H9 (cell line): ENCODE results near the gene INTS7. TPM values are rescaled to one million over a fixed set of nuclear protein-coding genes. Genes with fewer than 3 reads are reported as not detected.

ENCODE experiments used
- DNase-seq: peaks from one replicate; pipeline ENCODE4 v3.0.0-alpha.2; 2017
- H2AFZ ChIP-seq: one replicate; pipeline ENCODE4 v1.6.1; 2013; ENCODE audit warnings: mild to moderate bottlenecking, low read length, control low read depth, moderate library complexity
- H2AK5ac ChIP-seq: 2 replicates; pipeline ENCODE4 v1.6.1; 2013; ENCODE audit warnings: low read length, control low read depth, mixed read lengths; ENCODE audit not compliant: insufficient read length
- H2BK120ac ChIP-seq: one replicate; pipeline ENCODE4 v1.6.1; 2013; ENCODE audit warnings: low read depth, mild to moderate bottlenecking, low read length, control low read depth, inconsistent platforms; ENCODE audit not compliant: poor library complexity, severe bottlenecking
- H2BK12ac ChIP-seq: 2 replicates; pipeline ENCODE4 v1.6.1; 2013; ENCODE audit warnings: low read length, control low read depth, mixed read lengths, low read depth; ENCODE audit not compliant: insufficient read length
- H2BK15ac ChIP-seq: 2 replicates; pipeline ENCODE4 v1.6.1; 2013; ENCODE audit warnings: low read depth, low read length, control low read depth
- H2BK20ac ChIP-seq: one replicate; pipeline ENCODE4 v1.6.1; 2013; ENCODE audit warnings: low read depth, mild to moderate bottlenecking, low read length, control low read depth, inconsistent platforms; ENCODE audit not compliant: poor library complexity, severe bottlenecking
- H2BK5ac ChIP-seq: 2 replicates; pipeline ENCODE4 v1.6.1; 2013; ENCODE audit warnings: low read length, control low read depth, mixed read lengths; ENCODE audit not compliant: insufficient read length
- H3K14ac ChIP-seq: 2 replicates; pipeline ENCODE4 v1.6.1; 2013; ENCODE audit warnings: low read length, control low read depth; ENCODE audit not compliant: insufficient read depth
- H3K18ac ChIP-seq: 2 replicates; pipeline ENCODE4 v1.6.1; 2013; ENCODE audit warnings: low read depth, mild to moderate bottlenecking, mixed read lengths, low read length, control low read depth; ENCODE audit not compliant: insufficient read length
- H3K23ac ChIP-seq: 2 replicates; pipeline ENCODE4 v1.6.1; 2013; ENCODE audit warnings: low read length, control low read depth, mixed read lengths, low read depth; ENCODE audit not compliant: insufficient read length
- H3K23me2 ChIP-seq: 2 replicates; pipeline ENCODE4 v1.6.1; 2013; ENCODE audit warnings: low read depth, mild to moderate bottlenecking, mixed read lengths, low read length, control low read depth; ENCODE audit not compliant: insufficient read length, poor library complexity, severe bottlenecking
- H3K27ac ChIP-seq: 2 replicates; pipeline ENCODE4 v1.5.1; 2013; ENCODE audit warnings: low read length, control low read depth, mixed read lengths, low read depth; ENCODE audit not compliant: insufficient read length
- H3K27me3 ChIP-seq: 2 replicates; pipeline ENCODE4 v1.6.1; 2013; ENCODE audit warnings: low read length, control low read depth, inconsistent platforms; ENCODE audit not compliant: insufficient read depth
- H3K4ac ChIP-seq: 2 replicates; pipeline ENCODE4 v1.6.1; 2013; ENCODE audit warnings: low read depth, mild to moderate bottlenecking, control low read depth, inconsistent platforms, low read length, moderate library complexity
- H3K4me1 ChIP-seq: 2 replicates; pipeline ENCODE4 v1.6.1; 2013; ENCODE audit warnings: low read length, control low read depth, inconsistent platforms; ENCODE audit not compliant: insufficient read depth
- H3K4me2 ChIP-seq: 2 replicates; pipeline ENCODE4 v1.6.1; 2013; ENCODE audit warnings: low read length, control low read depth, mixed read lengths; ENCODE audit not compliant: insufficient read length, insufficient read depth
- H3K56ac ChIP-seq: 2 replicates; pipeline ENCODE4 v1.6.1; 2013; ENCODE audit warnings: low read depth, mild to moderate bottlenecking, mixed read lengths, low read length, control low read depth; ENCODE audit not compliant: insufficient read length
- H3K79me1 ChIP-seq: 2 replicates; pipeline ENCODE4 v1.6.1; 2013; ENCODE audit warnings: low read depth, mild to moderate bottlenecking, moderate library complexity, low read length, control low read depth, inconsistent platforms; ENCODE audit not compliant: insufficient read depth, poor library complexity, severe bottlenecking
- H3K79me2 ChIP-seq: 2 replicates; pipeline ENCODE4 v1.6.1; 2013; ENCODE audit warnings: low read length, control low read depth, inconsistent platforms; ENCODE audit not compliant: insufficient read depth
- H3K9ac ChIP-seq: 2 replicates; pipeline ENCODE4 v1.6.1; 2013; ENCODE audit warnings: low read length, control low read depth, mixed read lengths; ENCODE audit not compliant: insufficient read length; ENCODE audit errors: extremely low read depth
- H3K9me3 ChIP-seq: one replicate; pipeline ENCODE4 v1.6.1; 2013; ENCODE audit warnings: low read depth, low read length, inconsistent platforms; ENCODE audit not compliant: control insufficient read depth
- H3T11ph ChIP-seq: one replicate; pipeline ENCODE4 v1.6.1; 2013; ENCODE audit warnings: mild to moderate bottlenecking, low read length, control low read depth, inconsistent platforms
- H4K20me1 ChIP-seq: one replicate; pipeline ENCODE4 v1.6.1; 2013; ENCODE audit not compliant: control insufficient read depth, insufficient read length, insufficient read depth
- H4K5ac ChIP-seq: 2 replicates; pipeline ENCODE4 v1.6.1; 2013; ENCODE audit warnings: low read depth, mild to moderate bottlenecking, mixed read lengths, low read length, control low read depth; ENCODE audit not compliant: insufficient read length
- H4K8ac ChIP-seq: replicated peaks from 2 replicates; pipeline ENCODE4 v1.6.1; 2013; ENCODE audit warnings: low read length, control low read depth, mixed read lengths, low read depth; ENCODE audit not compliant: insufficient read length
- H4K91ac ChIP-seq: 2 replicates; pipeline ENCODE4 v1.6.1; 2013; ENCODE audit warnings: low read depth, mild to moderate bottlenecking, moderate library complexity, mixed read lengths, low read length, control low read depth; ENCODE audit not compliant: insufficient read length
- H3K27ac Mint-ChIP-seq, 3 experiments: 2 replicates in 2 of 3; 3 replicates in 1 of 3; pipeline ENCODE4 v1.8.0; 2020 to 2021; ENCODE audit warnings: mixed read lengths in 3 of 3, mild to moderate bottlenecking in 1 of 3, moderate library complexity in 1 of 3
- H3K27me3 Mint-ChIP-seq: 2 replicates; pipeline ENCODE4 v1.8.0; 2021; ENCODE audit warnings: low read depth, mild to moderate bottlenecking, moderate library complexity, mixed read lengths
- H3K36me3 Mint-ChIP-seq, 3 experiments: 2 replicates in 2 of 3; 3 replicates in 1 of 3; pipeline ENCODE4 v1.8.0; 2020 to 2021; ENCODE audit warnings: low read depth in 3 of 3, mixed read lengths in 3 of 3; ENCODE audit not compliant: insufficient read depth in 1 of 3
- H3K4me1 Mint-ChIP-seq, 2 experiments: 2 replicates each; pipeline ENCODE4 v1.8.0; 2020; ENCODE audit warnings: mixed read lengths in 2 of 2
- H3K4me3 Mint-ChIP-seq, 2 experiments: 2 replicates in 1 of 2; 3 replicates in 1 of 2; pipeline ENCODE4 v1.8.0; 2020 to 2021; ENCODE audit warnings: mild to moderate bottlenecking in 2 of 2, mixed read lengths in 2 of 2, moderate library complexity in 1 of 2
- H3K9me3 Mint-ChIP-seq, 2 experiments: 2 replicates in 1 of 2; 3 replicates in 1 of 2; pipeline ENCODE4 v1.8.0; 2020; ENCODE audit warnings: mild to moderate bottlenecking in 2 of 2, mixed read lengths in 2 of 2, moderate library complexity in 1 of 2
- WGBS: extraction: QIAGEN DNeasy Blood & Tissue Kit; methylation state at CpG from one replicate; pipeline ENCODE4 v1.1.7; 2013; ENCODE audit warnings: missing lambda C conversion rate, low lambda C conversion rate, mixed read lengths; ENCODE audit not compliant: insufficient read length; ENCODE audit errors: extremely low coverage; 5-methylcytosine and 5-hydroxymethylcytosine counted together
- total RNA-seq: library from RNA; stranded (reverse); gene quantifications from 2 replicates; pipeline ENCODE4 v1.2.1, GENCODE V29; 2021
- TF ChIP-seq, protein P1 (sequence below): fragments of 200-600 bp; sonication (generic); conservative IDR thresholded peaks from 3 replicates; pipeline ENCODE4 v1.8.0; 2021; ENCODE audit warnings: antibody characterized with exemption, mild to moderate bottlenecking

Gene INTS7
- total RNA-seq, 1 experiment from 2014 or later = 32.3 TPM

- WGBS = no CpG with 5 or more reads among the region's 32 CpGs
- Histone ChIP-seq H3K4ac (no peak overlapping the region; the same call in 1 of the 2 replicates), H3K9me3 (no peaks in the 10 kb centered on the region), H3K23ac (no peak overlapping the region), H2BK15ac (no peak overlapping the region), H3K79me2 (peaks cover 26% of the 10 kb centered on the region), H2BK12ac (no peak overlapping the region), H3K27me3 (no peaks in the 10 kb centered on the region), H3K18ac (peak overlapping the region; percentile 95), H3K27ac (peak overlapping the region; percentile 62), H2AK5ac (no peak overlapping the region), H3K79me1 (no peaks in the 10 kb centered on the region), H3K4me2 (peak overlapping the region; percentile 79), H3K4me1 (no peaks in the 10 kb centered on the region), H2AFZ (no peak overlapping the region), H3T11ph (no peak overlapping the region), H3K9ac (peak overlapping the region; percentile 100), H4K5ac (peak overlapping the region; percentile 88), H4K91ac (no peak overlapping the region), H4K20me1 (no peaks in the 10 kb centered on the region), H4K8ac (no peak overlapping the region), H2BK120ac (no peak overlapping the region), H3K56ac (peak overlapping the region; percentile 83), H2BK5ac (peak overlapping the region; percentile 91), H3K23me2 (peaks cover 5% of the 10 kb centered on the region), H2BK20ac (no peak overlapping the region), H3K14ac (peak overlapping the region; percentile 97)
- peak overlapping the region; percentile 97 to 98 for H3K4me3 Mint-ChIP-seq
- peak overlapping the region; percentile 99 to 100 (median 100) for H3K27ac Mint-ChIP-seq
- TF ChIP-seq, protein P1, sequence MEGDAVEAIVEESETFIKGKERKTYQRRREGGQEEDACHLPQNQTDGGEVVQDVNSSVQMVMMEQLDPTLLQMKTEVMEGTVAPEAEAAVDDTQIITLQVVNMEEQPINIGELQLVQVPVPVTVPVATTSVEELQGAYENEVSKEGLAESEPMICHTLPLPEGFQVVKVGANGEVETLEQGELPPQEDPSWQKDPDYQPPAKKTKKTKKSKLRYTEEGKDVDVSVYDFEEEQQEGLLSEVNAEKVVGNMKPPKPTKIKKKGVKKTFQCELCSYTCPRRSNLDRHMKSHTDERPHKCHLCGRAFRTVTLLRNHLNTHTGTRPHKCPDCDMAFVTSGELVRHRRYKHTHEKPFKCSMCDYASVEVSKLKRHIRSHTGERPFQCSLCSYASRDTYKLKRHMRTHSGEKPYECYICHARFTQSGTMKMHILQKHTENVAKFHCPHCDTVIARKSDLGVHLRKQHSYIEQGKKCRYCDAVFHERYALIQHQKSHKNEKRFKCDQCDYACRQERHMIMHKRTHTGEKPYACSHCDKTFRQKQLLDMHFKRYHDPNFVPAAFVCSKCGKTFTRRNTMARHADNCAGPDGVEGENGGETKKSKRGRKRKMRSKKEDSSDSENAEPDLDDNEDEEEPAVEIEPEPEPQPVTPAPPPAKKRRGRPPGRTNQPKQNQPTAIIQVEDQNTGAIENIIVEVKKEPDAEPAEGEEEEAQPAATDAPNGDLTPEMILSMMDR = no peak
- peaks cover 14 to 25% (median 20%) of the 10 kb centered on the region in 3 experiments for H3K36me3 Mint-ChIP-seq
- H3K27me3 Mint-ChIP-seq = no peaks in the 10 kb centered on the region
- peaks cover 0 to 3% of the 10 kb centered on the region in 2 experiments; a peak in 1 of 5 replicates for H3K9me3 Mint-ChIP-seq
- H3K4me1 Mint-ChIP-seq = peaks cover 25 to 34% of the 10 kb centered on the region in 2 experiments
- no peak for DNase-seq
Measured at GRCh38 chr1:212035835-212036605, 663 bp upstream of the INTS7 start.
